SK-N-SH treated with all-trans-retinoic acid at 6 μM for 48 hours (cell line): ENCODE results near the gene BEST4.

Source experiments
- ATAC-seq: fragments of 200-7000 bp; cut with Tn5 transposase; 3 replicates; pipeline ENCODE4 v1.9.1; 2020; ENCODE audit warnings: mild to moderate bottlenecking, moderate library complexity
- ARNTL ChIP-seq: fragments of 450-650 bp; formaldehyde crosslinking; IDR thresholded peaks from 2 replicates; pipeline ENCODE4 v1.5.0; 2020; ENCODE audit warnings: low read depth, mild to moderate bottlenecking, moderate library complexity, borderline replicate concordance
- BACH2 ChIP-seq: fragments of 250-450 bp; sonication (Bioruptor Pico); IDR thresholded peaks from 2 replicates; pipeline ENCODE4 v1.9.0; 2021; ENCODE audit warnings: mild to moderate bottlenecking, borderline replicate concordance
- CSDC2 ChIP-seq: fragments of 250-450 bp; sonication (Bioruptor Pico); IDR thresholded peaks from 2 replicates; pipeline ENCODE4 v1.5.0; 2020; ENCODE audit warnings: mild to moderate bottlenecking, moderate library complexity
- ESRRG ChIP-seq: fragments of 250-450 bp; sonication (Bioruptor Pico); IDR thresholded peaks from 2 replicates; pipeline ENCODE4 v1.6.1; 2021; ENCODE audit warnings: mild to moderate bottlenecking
- GLIS3 ChIP-seq: fragments of 250-450 bp; sonication (Bioruptor Pico); IDR thresholded peaks from 2 replicates; pipeline ENCODE4 v1.5.0; 2020; ENCODE audit warnings: mild to moderate bottlenecking, moderate library complexity
- ISL1 ChIP-seq: fragments of 250-450 bp; sonication (Bioruptor Pico); IDR thresholded peaks from 2 replicates; pipeline ENCODE4 v2.1.2; 2022; ENCODE audit warnings: mild to moderate bottlenecking, moderate library complexity
- OSR1 ChIP-seq: fragments of 250-450 bp; sonication (Bioruptor Pico); IDR thresholded peaks from 2 replicates; pipeline ENCODE4 v1.8.0; 2022; ENCODE audit warnings: moderate library complexity, mild to moderate bottlenecking, inconsistent platforms
- PPARA ChIP-seq: fragments of 250-450 bp; sonication (Bioruptor Pico); IDR thresholded peaks from 2 replicates; pipeline ENCODE4 v1.5.0; 2020; ENCODE audit warnings: mild to moderate bottlenecking, borderline replicate concordance
- RARB ChIP-seq: fragments of 250-450 bp; sonication (Bioruptor Pico); IDR thresholded peaks from 2 replicates; pipeline ENCODE4 v1.8.0; 2021; ENCODE audit warnings: mild to moderate bottlenecking, moderate library complexity
- SNAI2 ChIP-seq: fragments of 250-450 bp; sonication (Bioruptor Pico); IDR thresholded peaks from 2 replicates; pipeline ENCODE4 v1.5.0; 2020; ENCODE audit warnings: mild to moderate bottlenecking, moderate library complexity
- TCF4 ChIP-seq: fragments of 250-450 bp; sonication (Bioruptor Pico); IDR thresholded peaks from 2 replicates; pipeline ENCODE4 v1.8.0; 2021; ENCODE audit warnings: mild to moderate bottlenecking, moderate library complexity, borderline replicate concordance
- TOX ChIP-seq: fragments of 250-450 bp; sonication (Bioruptor Pico); IDR thresholded peaks from 2 replicates; pipeline ENCODE4 v1.8.0; 2021; ENCODE audit warnings: mild to moderate bottlenecking, moderate library complexity, borderline replicate concordance
- ZC3H10 ChIP-seq: fragments of 250-450 bp; sonication (Bioruptor Pico); IDR thresholded peaks from 2 replicates; pipeline ENCODE4 v1.5.1; 2021; ENCODE audit warnings: mild to moderate bottlenecking, moderate library complexity
- ZFP3 ChIP-seq: fragments of 250-450 bp; sonication (Bioruptor Pico); IDR thresholded peaks from 2 replicates; pipeline ENCODE4 v1.5.0; 2020; ENCODE audit warnings: mild to moderate bottlenecking, moderate library complexity
- ZFP30 ChIP-seq: fragments of 450-650 bp; formaldehyde crosslinking; IDR thresholded peaks from 2 replicates; pipeline ENCODE4 v1.5.0; 2022; ENCODE audit warnings: mild to moderate bottlenecking, moderate library complexity
- ZNF565 ChIP-seq: fragments of 450-650 bp; formaldehyde crosslinking; conservative IDR thresholded peaks from 2 replicates; pipeline ENCODE4 v1.5.0; 2020; ENCODE audit warnings: low read depth, mild to moderate bottlenecking, moderate library complexity
- ZNF70 ChIP-seq: fragments of 450-650 bp; formaldehyde crosslinking; IDR thresholded peaks from 2 replicates; pipeline ENCODE4 v1.5.0; 2020; ENCODE audit warnings: mild to moderate bottlenecking, moderate library complexity
- ZNF8 ChIP-seq: fragments of 450-650 bp; formaldehyde crosslinking; IDR thresholded peaks from 2 replicates; pipeline ENCODE4 v1.5.0; 2020; ENCODE audit warnings: mild to moderate bottlenecking, moderate library complexity
- TF ChIP-seq, protein P1 (sequence below): fragments of 250-450 bp; sonication (Bioruptor Pico); IDR thresholded peaks from 2 replicates; pipeline ENCODE4 v1.8.0; 2021; ENCODE audit warnings: low read depth, mild to moderate bottlenecking, moderate library complexity, borderline replicate concordance
- TF ChIP-seq, protein P2 (sequence below): fragments of 250-450 bp; sonication (Bioruptor Pico); IDR thresholded peaks from 2 replicates; pipeline ENCODE4 v1.5.1; 2021; ENCODE audit warnings: mild to moderate bottlenecking, moderate library complexity
- TF ChIP-seq, protein P3 (sequence below): fragments of 250-450 bp; sonication (Bioruptor Pico); IDR thresholded peaks from 2 replicates; pipeline ENCODE4 v1.5.1; 2020; ENCODE audit warnings: low read depth, mild to moderate bottlenecking, moderate library complexity
- TF ChIP-seq, protein P4 (sequence below): fragments of 250-450 bp; sonication (Bioruptor Pico); IDR thresholded peaks from 2 replicates; pipeline ENCODE4 v1.8.0; 2020; ENCODE audit warnings: mild to moderate bottlenecking, moderate library complexity, borderline replicate concordance

The BEST4 gene

DNA sequence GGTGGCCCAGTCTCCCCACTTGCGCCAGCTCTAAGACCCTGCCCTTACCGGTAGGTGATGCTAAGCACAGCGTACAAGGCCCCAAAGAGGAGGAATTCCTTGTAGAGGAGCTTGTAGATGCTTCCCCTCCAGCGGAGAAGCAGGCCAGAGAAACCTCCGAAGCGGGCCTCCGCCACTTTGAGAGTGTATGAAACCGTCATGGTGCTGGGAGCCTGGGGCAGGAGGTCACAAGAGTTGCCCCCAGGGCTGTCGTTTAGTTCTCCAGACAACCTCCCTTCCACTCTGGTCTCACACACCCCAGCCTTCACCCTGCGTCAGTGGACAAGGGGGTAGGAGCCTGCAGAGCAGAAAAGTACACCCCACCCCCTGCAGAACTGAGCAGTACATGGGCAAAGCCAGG, 464 bp downstream of the BEST4 start:
- ATAC-seq: no peak
- TF ChIP-seq SNAI2 (CRISPR knock-in tag): no peak
- TF ChIP-seq ESRRG (CRISPR knock-in tag): no peak
- no peak for TF ChIP-seq ZC3H10 (CRISPR knock-in tag)
- TF ChIP-seq TCF4: no peak
- no peak for TF ChIP-seq TOX (CRISPR knock-in tag)
- TF ChIP-seq ZFP3 (CRISPR knock-in tag): no peak
- no peak for TF ChIP-seq RARB (CRISPR knock-in tag)

DNA sequence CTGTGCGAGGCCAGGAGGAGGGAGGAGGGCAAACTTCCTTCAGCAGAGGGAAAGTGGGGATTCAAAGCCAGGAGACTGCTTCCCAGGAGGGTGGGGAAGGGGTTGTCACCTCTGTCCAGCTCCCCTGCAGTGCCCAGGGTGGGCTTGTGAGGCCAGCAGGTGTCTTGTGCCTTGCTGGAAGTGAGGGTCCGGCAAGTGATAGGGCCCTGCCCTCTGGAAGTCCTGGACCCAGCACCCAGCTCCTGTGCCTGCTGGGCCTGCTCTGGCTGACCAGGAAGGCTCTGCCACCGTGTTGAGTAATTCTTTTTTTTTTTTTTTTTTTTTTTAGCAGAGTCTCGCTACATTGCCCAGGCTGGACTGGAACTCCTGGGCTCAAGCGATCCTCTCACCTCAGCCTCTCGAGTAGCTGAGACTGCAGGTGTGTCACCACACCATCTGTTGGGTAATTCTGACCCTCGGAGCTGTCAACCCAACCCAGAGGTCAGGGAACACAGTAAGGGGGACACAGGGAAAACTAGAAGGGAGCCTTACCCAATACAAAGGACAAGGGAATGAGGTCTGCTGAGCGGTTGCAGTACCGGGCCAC, 1.0 kb downstream of the BEST4 start:
- ATAC-seq: no peak
- TF ChIP-seq PPARA (CRISPR knock-in tag) (no peak), GLIS3 (CRISPR knock-in tag) (no peak), ZNF565 (CRISPR knock-in tag) (no peak), ZNF8 (CRISPR knock-in tag) (no peak), ZNF70 (no peak), ESRRG (CRISPR knock-in tag) (no peak), TOX (CRISPR knock-in tag) (no peak), ARNTL (CRISPR knock-in tag) (no peak)
- TF ChIP-seq, protein P1, sequence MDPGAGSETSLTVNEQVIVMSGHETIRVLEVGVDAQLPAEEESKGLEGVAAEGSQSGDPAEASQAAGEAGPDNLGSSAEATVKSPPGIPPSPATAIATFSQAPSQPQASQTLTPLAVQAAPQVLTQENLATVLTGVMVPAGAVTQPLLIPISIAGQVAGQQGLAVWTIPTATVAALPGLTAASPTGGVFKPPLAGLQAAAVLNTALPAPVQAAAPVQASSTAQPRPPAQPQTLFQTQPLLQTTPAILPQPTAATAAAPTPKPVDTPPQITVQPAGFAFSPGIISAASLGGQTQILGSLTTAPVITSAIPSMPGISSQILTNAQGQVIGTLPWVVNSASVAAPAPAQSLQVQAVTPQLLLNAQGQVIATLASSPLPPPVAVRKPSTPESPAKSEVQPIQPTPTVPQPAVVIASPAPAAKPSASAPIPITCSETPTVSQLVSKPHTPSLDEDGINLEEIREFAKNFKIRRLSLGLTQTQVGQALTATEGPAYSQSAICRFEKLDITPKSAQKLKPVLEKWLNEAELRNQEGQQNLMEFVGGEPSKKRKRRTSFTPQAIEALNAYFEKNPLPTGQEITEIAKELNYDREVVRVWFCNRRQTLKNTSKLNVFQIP (CRISPR knock-in tag): no peak

DNA sequence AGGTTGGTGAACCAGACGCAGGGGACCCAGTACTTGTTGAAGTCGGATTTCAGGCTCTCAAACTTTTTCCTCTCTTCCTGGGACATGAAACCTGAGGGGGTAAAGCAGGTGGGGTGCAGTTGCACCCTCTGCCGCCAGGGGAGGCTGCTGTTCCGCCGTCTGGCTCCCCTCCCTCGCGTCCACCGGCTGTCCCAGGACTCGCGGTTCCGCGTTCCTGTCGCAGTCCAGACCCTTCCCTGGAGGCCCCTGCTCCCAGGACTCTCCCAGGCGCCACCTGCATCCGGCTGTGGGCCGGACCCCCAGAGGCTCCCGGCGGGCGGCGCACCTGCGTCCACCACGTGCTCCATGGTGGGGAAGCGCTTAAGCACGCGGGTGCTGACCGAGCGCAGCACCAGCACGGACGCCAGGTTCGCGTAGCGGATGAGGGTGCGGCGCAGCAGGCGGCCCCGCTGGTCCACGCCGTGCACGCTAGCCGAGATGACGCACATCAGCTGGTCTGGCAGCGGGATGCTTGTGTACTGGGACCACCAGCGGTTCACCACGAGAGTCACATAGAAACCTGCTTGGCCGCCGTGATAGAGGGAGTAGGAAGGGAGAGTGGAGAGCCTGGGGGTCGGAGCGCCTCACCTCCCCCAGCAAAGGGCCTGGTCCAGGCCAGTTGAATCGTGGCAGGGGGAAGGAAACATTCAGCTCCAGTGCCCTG, 1.7 kb downstream of the BEST4 start:
- peak; percentile 62 for ATAC-seq
- TF ChIP-seq ZC3H10 (CRISPR knock-in tag): no peak

DNA sequence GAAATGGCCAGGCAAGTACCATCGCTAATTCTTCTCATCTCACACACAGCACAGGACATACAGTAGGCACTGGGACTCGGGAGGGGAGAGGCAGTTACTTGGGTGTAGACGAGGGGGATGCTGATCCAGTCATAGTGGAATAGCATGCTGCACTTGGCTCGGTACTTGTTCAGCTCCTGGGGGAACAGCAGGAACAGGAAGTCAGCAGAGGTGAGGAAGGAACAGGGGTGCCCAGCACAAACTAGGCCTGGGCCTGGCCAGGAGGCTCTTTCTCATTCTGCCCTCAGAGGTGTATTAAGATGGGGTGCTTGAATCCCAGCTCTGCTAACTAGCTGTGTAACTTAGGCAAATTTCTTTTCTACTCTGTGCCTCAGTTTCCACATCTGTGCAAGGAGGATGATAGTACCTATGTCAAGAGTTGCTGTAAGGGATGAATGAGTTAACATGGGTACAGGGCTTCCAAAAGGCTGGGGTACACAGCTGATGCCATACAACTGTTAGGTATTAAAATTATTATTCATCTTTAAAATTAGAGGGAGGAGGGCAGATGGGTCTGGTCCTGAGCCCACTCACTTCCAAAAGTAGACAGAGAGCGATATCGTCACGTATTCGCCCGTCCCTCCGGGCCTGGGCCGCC, 2.4 kb downstream of the BEST4 start:
- TF ChIP-seq, protein P2, sequence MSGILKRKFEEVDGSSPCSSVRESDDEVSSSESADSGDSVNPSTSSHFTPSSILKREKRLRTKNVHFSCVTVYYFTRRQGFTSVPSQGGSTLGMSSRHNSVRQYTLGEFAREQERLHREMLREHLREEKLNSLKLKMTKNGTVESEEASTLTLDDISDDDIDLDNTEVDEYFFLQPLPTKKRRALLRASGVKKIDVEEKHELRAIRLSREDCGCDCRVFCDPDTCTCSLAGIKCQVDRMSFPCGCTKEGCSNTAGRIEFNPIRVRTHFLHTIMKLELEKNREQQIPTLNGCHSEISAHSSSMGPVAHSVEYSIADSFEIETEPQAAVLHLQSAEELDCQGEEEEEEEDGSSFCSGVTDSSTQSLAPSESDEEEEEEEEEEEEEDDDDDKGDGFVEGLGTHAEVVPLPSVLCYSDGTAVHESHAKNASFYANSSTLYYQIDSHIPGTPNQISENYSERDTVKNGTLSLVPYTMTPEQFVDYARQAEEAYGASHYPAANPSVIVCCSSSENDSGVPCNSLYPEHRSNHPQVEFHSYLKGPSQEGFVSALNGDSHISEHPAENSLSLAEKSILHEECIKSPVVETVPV (CRISPR knock-in tag): no peak
- no peak for TF ChIP-seq TOX (CRISPR knock-in tag)
- no peak for ATAC-seq

DNA sequence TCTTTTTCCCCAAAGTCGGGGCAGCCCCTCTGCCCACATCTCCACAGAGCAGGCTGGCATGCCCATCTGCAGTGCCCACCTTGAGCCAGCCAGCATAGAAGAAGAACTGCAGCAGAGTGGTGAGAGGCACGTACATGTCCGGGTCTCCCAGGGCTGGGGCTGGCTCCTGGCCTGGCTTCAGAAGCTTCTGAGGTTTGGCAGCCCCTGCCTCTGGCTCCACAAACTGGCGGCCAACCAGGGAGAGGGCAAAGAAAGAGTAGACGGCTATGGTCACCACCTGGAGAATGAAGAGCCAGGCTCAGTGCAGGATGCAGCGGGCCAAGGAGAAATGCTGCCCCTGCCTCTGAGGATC, 3.0 kb downstream of the BEST4 start:
- ATAC-seq: no peak
- TF ChIP-seq ISL1 (CRISPR knock-in tag) (no peak), ZFP30 (CRISPR knock-in tag) (no peak), ARNTL (CRISPR knock-in tag) (no peak), BACH2 (CRISPR knock-in tag) (no peak), ZNF70 (no peak), TOX (CRISPR knock-in tag) (no peak), ZFP3 (CRISPR knock-in tag) (no peak), OSR1 (no peak), ZNF8 (CRISPR knock-in tag) (no peak), ZNF565 (CRISPR knock-in tag) (no peak), RARB (CRISPR knock-in tag) (no peak), ZC3H10 (CRISPR knock-in tag) (no peak), CSDC2 (CRISPR knock-in tag) (no peak), ESRRG (CRISPR knock-in tag) (no peak)
- TF ChIP-seq, protein P3, sequence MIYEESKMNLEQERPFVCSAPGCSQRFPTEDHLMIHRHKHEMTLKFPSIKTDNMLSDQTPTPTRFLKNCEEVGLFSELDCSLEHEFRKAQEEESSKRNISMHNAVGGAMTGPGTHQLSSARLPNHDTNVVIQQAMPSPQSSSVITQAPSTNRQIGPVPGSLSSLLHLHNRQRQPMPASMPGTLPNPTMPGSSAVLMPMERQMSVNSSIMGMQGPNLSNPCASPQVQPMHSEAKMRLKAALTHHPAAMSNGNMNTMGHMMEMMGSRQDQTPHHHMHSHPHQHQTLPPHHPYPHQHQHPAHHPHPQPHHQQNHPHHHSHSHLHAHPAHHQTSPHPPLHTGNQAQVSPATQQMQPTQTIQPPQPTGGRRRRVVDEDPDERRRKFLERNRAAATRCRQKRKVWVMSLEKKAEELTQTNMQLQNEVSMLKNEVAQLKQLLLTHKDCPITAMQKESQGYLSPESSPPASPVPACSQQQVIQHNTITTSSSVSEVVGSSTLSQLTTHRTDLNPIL (CRISPR knock-in tag): no peak
- TF ChIP-seq, protein P1 (CRISPR knock-in tag): no peak
- TF ChIP-seq, protein P4, sequence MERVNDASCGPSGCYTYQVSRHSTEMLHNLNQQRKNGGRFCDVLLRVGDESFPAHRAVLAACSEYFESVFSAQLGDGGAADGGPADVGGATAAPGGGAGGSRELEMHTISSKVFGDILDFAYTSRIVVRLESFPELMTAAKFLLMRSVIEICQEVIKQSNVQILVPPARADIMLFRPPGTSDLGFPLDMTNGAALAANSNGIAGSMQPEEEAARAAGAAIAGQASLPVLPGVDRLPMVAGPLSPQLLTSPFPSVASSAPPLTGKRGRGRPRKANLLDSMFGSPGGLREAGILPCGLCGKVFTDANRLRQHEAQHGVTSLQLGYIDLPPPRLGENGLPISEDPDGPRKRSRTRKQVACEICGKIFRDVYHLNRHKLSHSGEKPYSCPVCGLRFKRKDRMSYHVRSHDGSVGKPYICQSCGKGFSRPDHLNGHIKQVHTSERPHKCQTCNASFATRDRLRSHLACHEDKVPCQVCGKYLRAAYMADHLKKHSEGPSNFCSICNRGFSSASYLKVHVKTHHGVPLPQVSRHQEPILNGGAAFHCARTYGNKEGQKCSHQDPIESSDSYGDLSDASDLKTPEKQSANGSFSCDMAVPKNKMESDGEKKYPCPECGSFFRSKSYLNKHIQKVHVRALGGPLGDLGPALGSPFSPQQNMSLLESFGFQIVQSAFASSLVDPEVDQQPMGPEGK (CRISPR knock-in tag): no peak
